GM21529 (cell line): ENCODE data around the gene ARHGEF1.
A peak's percentile ranks its signal among the peaks of the same experiment; 100 is the strongest.
"Not testable (repeated sequence)": the region's sequence is repeated elsewhere in the genome, so short reads cannot be mapped to it uniquely, and the experiment has no call there.

Experiments
- ATAC-seq: cut with Tn5 transposase; IDR thresholded peaks from one replicate; pipeline ENCODE4 v1.9.1; 2021; ENCODE audit not compliant: unreplicated experiment

Gene ARHGEF1

DNA sequence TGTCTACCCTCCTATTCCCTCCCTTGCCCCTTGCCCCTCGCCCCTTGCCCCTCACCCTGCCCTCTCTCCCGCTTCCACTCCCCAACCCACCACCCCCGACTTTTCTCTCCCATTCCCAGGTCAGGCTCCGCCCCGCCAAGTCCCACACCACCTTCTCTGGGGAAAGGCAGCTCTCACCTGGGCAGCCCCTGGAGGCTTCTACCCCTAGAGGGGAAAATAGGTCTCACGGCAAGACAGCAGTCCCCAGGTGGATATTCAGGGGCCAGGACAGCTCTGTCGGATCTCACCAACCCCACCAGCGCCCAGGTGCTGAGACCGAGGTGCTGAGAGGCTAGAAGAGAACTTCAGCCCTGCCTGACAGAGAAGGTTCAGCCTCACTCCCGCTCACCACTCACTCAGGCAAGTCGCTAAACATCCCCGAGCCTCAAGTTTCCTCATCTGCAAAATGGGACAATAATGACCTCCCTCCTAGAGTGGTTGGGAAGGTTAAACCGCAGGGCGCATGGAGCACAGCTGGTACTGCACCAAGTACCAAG is 46.6 kb downstream of the ARHGEF1 start:
- ATAC-seq: no peak

DNA sequence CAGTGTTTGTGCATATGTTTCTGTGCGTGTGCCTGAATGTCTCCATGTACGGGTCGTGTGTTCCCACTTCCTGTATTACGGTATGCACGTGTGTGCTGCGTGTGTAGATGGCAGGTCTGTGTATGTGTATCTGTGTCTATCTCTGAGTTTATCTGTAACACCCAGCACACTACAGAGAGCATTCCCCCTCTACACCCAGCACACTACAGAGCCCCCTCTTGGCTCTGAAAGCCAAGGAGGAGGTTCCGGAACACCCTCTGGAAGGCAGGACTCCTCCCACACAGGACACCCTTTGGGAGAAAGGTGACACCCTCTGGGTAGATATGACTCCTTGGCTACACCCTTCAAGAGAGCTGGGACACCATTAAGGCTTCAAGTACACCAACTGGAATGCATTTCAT is 47.3 kb downstream of the ARHGEF1 start:
- no peak for ATAC-seq

DNA sequence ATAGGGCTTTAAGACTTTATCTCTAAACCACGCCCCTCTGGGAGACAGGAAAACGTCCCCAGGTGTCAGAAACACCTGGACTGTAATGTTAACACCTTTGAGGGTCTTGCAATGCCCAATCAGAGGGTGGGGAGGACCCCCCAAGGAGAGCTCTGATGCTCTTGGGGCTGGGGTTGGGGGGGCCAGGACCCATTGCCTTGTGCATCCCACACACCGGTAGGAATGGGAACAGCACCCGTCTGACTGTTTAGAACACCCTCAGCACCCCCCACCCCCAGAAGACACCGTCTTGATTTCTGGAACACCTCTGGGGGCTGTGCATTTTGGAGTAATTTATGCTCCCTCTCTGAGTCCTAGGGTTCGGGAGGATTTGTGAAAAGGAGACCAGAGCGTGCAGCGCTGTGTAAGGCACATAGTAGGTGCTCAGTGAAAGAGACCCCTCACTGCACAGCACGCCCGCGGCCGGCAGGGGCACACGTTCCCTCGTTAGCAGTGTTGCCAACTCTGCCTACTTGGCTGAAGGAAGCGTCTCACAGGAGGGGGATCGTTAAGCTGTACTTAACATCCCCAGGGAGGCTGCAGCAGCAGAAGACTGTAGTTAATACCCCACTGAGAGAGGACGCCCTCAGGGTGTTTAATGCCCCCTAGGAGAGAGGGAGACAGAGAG is 48.1 kb downstream of the ARHGEF1 start:
- no peak for ATAC-seq

DNA sequence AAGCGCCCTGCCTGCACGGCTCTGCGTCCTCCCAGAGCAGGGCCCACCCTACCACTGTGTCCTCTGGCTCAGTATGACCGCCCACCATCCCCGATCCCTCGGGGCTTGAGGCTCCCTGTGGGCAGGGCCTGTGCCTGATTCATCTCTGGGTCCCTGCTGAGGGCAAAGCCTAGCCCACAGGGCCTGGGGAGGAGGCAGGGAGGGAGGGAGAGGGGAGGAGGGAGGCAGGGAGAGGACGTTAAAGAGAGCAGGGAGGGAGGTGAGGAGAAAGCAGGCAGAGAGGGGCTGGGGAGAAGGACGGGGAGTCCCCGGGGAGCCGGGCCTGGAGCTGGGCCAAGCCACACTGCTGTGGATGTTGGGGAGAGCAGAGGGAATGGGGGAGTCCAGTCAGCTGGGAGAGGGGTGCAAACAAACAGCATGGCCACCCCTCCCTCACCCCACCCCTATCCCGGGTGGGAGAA is 49.3 kb downstream of the ARHGEF1 start:
- ATAC-seq: no peak

DNA sequence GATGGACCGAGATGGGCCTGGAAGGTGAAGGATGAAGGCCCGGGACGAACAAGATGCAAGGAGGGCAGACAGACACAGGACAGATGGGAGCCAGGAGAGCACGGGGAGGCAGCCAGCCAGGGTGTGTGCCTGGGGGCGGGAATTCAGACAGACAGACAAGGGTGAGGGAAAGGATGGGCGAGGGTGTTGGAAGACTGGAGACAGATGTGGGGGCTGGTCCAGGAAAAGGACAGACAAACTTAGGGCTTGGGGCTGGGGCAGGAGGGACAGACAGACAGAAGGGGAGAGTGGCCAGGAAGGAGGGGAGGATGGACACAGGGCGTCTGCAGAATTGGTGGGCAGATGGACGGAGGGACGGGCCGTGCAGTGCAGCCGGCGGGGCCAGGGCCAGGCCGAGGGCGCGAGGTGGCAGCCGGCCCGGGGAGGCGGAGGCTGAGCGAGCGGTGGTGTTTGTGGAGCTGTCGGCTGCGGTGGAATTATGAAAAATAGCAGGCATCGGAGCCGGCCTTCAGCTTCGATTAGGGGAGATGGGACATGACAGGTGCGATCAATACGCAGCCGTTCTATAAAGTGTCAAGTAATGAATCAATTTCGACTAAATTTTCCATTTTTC is 49.8 kb downstream of the ARHGEF1 start:
- no peak for ATAC-seq

DNA sequence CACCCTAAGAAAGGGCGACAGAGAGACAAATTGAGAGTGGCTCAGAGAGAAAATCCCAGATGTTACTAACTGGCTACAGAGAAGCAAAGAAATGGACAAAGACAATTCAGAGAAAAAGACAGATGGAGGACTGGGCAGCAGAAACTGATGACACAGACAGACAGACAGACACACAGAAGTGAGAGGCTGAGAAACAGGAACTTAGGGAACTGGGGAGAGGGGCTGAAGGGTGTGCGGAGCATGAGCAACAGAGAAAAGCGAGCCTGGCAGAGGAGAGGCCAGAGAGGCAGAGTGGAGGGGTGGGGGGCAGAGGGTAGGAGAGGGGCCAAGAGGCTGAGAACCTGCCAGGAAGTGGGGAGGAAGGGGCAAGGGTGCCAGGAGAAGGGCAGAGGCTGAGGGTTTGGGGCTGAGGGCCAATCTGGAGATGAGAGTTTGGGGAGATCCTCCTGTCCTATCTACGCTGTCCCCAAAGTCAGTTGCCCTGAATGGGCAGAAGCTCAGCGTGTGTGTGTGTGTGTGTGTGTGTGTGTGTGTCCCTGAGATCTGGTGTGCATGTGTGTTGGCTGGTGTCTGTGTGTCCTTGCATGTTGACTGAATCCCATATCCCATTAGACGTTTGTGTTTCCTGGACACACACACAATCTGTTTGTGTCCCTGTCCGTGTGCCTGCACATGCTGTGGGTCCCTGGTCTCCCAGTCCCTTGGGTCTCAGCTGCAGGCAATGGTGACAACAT is 50.9 kb downstream of the ARHGEF1 start:
- no peak for ATAC-seq

DNA sequence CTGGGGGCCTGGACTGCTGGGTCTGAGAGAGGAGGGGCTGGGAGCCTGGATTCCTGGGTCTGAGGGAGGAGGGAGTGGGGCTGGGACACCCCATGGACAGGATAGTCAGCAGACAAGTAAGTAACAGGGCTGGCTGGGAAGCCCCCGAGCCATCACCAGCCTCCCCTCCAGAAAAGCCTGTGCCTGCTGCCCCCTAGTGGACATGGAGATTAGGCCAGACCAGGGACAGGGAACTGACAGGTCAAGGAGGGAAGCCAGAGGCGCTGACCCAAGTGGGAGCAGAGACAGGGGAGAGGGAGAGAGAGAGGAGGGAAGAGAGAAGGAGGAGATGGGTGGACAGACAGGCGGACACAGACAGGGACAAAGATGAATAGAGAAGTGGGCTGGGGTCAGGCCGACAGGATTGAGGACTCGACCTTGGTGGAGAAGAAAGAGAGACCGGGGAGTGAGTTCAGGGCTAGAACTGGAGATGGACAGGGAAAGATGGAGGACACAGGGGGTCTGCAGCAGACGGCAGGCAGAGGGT is 51.9 kb downstream of the ARHGEF1 start:
- ATAC-seq: no peak

DNA sequence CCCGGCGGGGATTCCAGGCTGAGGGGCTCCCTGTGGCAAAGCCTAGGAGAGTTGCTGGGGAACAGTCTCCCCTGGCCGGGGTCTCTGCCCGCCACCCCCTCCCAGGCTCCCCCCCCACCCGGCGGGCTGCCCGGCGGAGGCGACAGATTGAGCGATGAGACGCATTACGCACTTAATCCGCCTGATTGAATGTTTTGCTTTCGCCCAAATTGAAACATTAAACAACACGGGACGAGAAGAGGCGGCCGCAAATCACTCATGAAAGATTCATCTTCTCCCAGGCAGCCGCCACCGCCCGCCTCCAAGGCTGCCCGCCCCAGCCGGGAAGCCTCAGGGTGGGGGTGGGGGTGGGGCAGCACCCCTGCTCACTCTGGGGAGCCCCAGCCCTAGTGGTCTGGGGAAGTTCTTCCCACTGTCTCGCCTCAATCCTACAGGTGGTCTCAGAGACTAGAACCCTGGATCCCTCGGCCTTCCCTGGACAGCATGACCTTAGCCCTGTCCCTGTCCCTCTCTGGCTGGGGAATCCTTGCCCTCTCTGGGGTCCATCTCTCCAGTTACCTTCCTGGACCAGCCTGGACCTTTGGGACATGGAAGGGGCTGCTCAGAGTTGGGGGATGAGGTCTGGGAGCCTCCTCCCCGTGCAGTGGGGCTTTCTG is 52.9 kb downstream of the ARHGEF1 start:
- no peak for ATAC-seq

DNA sequence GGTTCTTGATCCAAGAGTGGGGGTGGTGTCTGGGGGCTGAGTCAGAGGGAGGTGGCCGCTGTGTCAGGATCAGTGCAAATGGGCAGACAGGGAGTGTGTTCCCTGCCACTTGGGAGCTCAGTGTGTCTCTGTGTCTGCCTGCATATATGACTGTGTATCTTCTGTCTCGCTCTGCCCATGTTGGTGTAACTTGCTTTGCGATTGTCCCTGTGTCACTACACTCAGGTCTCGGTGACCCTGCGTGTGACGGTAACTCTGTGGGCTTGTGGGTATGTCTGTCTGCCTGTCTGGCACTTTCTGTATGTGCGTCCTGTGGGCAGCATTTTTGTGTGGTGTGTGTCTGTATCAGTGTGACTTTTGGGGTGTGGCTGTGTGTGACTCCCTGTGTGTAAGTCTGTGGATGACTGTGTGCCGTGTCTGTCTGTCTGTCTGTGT is 53.4 kb downstream of the ARHGEF1 start:
- ATAC-seq: no peak

DNA sequence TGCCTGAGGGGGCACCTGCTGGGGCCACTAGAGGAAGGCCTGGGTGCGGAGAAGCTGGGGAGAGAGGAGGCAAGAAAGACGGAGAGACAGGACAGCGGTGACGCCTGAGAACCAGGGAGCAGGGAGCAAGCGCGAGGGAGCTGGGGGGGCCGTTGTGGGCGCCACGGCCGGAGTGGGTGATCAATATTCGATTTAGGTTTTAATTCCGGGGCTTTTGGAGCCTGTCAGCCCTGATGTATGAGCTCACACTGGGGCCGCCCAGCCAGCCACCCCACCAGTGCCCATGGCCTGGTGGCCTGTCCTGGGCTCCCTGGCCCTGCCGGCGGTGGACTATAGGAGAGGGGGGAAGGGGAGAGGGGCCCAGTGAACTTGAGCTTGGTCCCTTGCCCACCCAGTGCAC is 54.0 kb downstream of the ARHGEF1 start:
- ATAC-seq: no peak

DNA sequence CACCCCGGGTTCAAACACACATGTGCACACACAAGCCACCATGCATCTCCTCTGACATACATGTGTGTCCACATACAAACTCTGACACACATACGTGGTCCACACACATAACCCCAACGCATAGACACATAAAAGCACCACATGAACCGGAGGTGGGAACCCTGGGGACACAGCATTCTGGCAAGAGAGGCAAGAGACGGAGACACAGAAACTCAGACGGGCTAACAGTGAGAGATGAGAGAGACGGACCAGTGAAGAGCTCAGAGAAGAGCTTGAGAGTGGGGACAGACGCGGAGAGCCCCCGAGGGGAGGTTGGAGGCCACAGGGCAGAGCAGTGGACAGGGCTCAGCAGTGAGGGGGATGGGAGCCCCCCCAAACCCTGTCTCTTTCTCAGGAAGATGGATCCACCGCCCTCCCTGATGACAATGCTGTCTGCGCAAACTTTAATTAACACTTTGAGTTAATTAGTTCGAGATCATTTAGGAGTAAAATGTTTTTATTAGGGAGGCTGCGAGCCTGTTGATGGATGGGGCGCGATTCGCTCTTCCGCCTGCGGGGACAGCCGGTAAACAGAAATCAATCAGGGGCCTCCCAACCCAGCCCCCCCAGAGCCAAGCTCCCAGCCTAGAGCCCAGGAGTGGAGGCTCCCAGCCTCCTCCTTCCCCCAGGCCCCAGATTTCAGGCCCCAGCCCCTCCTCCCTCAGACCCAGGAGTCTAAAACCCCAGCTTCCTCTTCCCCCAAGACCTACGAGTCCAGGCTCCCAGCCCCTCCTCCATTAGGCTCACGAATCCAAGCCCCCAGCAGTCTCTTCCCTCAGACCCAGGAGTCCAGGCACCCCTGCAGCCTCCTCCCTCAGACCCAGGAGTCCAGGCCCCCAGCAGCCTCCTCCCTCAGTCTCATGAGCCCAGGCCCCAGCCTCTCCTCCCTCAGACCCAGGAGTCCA is 54.8 kb downstream of the ARHGEF1 start:
- no peak for ATAC-seq

DNA sequence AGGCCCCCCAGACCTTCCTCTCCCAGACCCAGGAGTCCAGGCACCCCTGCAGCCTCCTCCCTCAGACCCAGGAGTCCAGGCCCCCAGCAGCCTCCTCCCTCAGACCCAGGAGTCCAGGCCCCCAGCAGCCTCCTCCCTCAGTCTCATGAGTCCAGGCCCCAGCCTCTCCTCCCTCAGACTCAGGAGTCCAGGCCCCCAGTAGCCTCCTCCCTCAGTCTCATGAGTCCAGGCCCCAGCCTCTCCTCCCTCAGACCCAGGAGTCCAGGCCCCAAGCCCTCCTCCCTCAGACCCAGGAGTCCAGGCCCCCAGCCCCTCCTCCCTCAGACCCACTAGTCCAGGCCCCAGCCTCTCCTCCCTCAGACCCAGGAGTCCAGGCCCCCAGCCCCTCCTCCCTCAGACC is 56.2 kb downstream of the ARHGEF1 start:
- ATAC-seq: not testable (repeated sequence)

DNA sequence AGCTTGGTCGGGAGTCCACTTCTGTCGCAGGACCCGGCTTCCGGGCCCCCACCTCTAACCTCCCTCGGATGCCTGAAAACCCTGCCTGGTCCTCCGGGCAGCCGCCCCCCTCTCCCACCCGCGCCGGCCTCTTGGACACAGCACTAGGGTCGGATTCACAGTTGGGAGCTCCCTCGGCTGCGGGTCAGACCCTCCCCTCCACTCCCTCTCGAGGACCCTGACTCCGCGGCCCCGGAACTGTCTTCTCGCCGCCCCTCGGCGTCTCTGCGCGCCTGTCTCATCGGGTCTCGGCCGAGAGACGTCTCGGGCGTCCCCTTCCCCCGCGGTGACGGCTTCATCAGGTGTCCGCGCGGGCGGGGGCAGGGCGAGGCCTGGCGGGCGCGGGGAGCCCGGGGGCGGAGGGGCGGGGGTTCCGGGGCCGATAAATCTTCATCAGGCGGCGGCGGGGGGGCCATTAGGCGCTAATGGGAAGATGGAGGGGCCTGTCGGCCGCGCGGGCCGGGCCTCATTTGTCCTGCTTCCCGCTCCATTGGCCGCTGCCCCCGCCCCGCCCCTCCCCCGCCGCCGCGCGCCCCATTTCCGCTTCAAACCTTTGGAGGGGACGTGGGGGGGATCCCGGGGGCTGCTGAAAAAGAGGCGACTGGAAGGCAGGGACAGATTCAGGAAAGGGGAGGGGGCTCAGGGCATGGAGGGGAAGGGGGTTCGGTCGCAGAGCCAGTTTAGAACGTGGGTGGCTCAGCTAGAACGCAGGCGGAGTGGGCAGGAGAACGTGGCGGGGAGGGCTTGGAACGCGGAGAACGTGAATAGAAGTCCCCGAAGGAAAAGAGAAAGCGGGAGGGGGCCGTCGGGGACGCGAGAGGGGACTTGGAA is 57.1 kb downstream of the ARHGEF1 start:
- no peak for ATAC-seq

DNA sequence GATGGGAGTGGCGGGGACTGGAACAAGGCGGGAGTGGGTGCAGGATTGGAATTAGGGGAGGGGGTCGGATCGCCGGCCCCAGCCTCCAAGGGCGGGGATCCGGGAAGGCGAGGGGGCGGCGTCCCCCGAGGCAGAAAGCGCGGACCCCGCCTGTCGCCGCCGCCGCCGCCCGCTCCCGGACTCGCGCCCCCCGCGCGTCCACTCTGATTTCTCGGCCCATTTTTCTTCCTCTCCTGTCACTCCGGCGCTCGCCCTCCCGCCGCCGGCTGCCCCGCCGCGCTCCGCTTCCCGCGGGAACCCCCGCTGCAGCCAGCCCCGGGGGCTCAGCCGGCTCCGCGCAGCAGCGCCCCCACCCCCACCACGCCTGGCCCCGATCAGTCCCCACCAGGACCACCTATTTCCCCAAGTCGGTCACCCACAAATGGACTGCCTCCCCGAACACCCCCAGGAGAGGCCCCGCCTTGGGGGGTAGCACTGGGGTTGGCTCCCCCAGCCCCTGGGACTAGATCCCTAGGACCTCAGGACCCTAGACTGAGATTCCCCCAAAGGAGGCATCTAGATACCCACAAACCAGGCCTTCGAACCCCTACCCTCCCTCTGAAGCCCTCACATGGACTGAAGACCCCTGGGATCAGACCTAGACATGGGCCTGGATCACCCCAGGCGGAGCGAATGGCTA is 57.9 kb downstream of the ARHGEF1 start:
- no peak for ATAC-seq

DNA sequence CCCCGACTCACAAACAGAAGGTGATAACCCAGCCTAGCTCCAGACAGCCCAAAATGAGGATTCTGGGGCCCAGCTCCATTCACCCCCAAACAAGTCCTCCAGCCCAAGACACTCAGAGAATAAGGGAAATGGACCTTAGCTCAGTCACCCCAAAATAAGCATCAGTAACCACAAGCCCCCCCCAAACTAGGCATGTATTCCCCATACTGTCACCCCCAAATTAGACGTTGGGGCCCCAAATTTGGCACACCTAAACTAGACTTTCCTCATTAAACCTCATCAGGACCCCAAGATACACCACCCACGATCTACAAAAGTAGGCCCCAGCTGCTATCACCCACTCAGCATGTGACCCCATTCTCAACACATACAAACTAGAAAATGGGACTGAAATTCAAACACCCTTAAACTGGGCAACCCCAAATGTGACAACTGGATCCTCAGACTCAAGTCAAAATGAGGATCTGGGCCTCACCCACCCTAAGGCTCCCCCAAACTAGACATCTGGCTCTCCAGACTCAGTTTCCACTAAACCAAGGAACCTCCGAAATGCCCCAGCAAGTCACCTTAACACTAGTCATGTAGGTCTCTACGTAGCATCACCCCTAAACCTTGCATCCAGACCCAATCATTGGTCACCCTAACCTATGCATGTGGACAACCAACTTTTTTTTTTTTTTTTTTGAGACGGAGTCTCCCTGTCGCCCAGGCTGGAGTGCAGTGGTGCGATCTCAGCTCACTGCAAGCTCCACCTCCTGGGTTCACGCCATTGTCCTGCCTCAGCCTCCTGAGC is 58.6 kb downstream of the ARHGEF1 start:
- ATAC-seq: no peak

DNA sequence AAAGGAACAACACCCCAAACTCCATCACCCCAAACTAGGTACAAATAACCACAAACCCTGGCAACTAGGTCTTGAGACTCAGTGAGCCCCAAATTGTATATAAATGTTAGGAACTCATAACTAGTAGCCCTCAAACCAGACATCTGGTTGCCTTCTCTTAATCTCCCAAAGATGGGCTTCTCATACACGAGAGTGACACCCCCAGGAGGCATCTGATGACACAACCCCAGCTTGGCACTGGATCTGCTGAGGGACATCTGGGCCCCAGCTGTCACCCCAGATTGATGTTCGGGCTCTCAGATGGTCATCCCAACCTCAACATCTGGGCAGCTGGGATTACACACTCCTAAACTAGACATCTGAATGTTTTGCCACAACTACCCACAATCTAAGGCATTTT is 61.4 kb downstream of the ARHGEF1 start:
- no peak for ATAC-seq

DNA sequence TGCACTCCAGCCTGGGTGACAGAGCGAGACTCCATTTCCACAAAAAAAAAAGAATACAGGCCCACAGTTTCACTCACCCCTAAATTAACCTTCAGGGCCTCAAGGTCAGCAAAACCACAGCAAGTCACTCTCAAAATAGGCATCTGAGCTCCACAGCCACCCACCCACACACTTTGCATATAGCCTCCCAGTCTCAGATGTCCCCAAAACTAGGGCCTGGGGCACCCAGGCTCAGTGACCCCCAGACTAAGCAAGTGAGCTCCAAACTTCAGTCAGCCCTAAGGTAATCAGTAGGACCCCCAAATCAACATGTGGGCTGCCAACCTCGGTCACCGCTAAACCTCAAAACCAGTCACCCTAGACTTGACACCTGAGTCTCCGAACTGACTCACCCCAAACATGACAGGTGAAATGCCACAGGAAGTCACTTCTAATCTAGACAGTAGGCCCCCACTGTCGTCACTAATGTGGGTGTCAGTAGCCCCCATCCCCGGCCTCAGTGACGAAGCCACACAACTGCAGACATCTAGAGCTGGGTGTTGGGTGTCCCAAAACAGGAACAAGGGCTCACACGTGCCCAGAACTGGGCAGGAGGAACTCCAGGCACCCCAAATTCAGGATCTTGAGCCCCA is 62.3 kb downstream of the ARHGEF1 start:
- ATAC-seq: peak; percentile 74
